B cell (primary cell): Measurements from ENCODE around the gene SLC26A1. TPM values are rescaled to one million over a fixed set of nuclear protein-coding genes. Genes with fewer than 3 reads are reported as not detected.

Experiments used
- ATAC-seq: fragments of 200-7000 bp; cut with Tn5 transposase; one replicate; pipeline ENCODE4 v1.10.0; 2021; ENCODE audit warnings: low read depth, mild to moderate bottlenecking, moderate number of reproducible peaks, moderate library complexity
- CTCF ChIA-PET: fragments of 350-600 bp; sonication (Branson Sonifier 250); formaldehyde crosslinking; loops from one replicate; lab custom pipeline; 2021; ENCODE audit warnings: antibody characterized with exemption, inconsistent platforms; lab: Charles Lee
- POLR2A ChIA-PET: fragments of 350-600 bp; sonication (Branson Sonifier 250); formaldehyde crosslinking; loops from one replicate; lab custom pipeline; 2021; ENCODE audit warnings: antibody characterized with exemption; lab: Charles Lee
- DNase-seq: peaks from one replicate; pipeline ENCODE4 v3.0.0; 2013
- H2AFZ ChIP-seq: 2 replicates; pipeline ENCODE4 v1.6.1; 2012; ENCODE audit warnings: mild to moderate bottlenecking, low read depth, low read length; ENCODE audit not compliant: insufficient read depth, poor library complexity, severe bottlenecking
- H3K27ac ChIP-seq, 2 donors: 1 replicate in 1 of 2; 2 replicates in 1 of 2; pipeline ENCODE4 v1.5.1; 2012 to 2013; ENCODE audit warnings: low read length in 2 of 2, mild to moderate bottlenecking in 2 of 2, moderate library complexity in 1 of 2
- H3K27me3 ChIP-seq, 4 experiments: fragments of 200-600 bp in 1 of 4; sonication (generic) in 1 of 4; replicated peaks in 1 of 4; 1 replicate in 2 of 4; 2 replicates in 2 of 4; pipeline versions ENCODE4 v1.6.1 to v1.7.0; 2013 to 2016; ENCODE audit warnings: low read length in 3 of 4, mild to moderate bottlenecking in 2 of 4, mixed read lengths in 1 of 4, moderate library complexity in 1 of 4; ENCODE audit not compliant: insufficient read depth in 4 of 4, control insufficient read depth in 3 of 4; ENCODE audit errors: control extremely low read depth in 1 of 4
- H3K36me3 ChIP-seq, 2 experiments: replicated peaks in 1 of 2; 1 replicate in 1 of 2; 2 replicates in 1 of 2; pipeline versions ENCODE4 v1.6.1 to v1.7.1; 2013; ENCODE audit warnings: low read length in 1 of 2; ENCODE audit not compliant: insufficient read depth in 2 of 2, control insufficient read depth in 1 of 2; ENCODE audit errors: control extremely low read depth in 1 of 2, extremely low read depth in 1 of 2
- H3K4me1 ChIP-seq, 2 donors: fragments of 200-600 bp in 1 of 2; sonication (generic) in 1 of 2; 1 replicate in 1 of 2; 2 replicates in 1 of 2; pipeline versions ENCODE4 v1.5.1 to v1.6.1; 2013 to 2017; ENCODE audit warnings: low read length in 2 of 2; ENCODE audit not compliant: control insufficient read depth in 2 of 2, insufficient read depth in 2 of 2
- H3K4me2 ChIP-seq: replicated peaks from 2 replicates; pipeline ENCODE3; 2012; ENCODE audit warnings: mild to moderate bottlenecking, low read depth, low read length; ENCODE audit not compliant: poor library complexity, severe bottlenecking
- H3K4me3 ChIP-seq, 5 experiments: fragments of 200-600 bp in 1 of 5; sonication (generic) in 1 of 5; 1 replicate in 3 of 5; 2 replicates in 2 of 5; pipeline versions ENCODE4 v1.5.1 to v1.7.0; 2011 to 2016; ENCODE audit warnings: low read length in 4 of 5, mild to moderate bottlenecking in 4 of 5, low read depth in 2 of 5, control low read depth in 1 of 5, moderate library complexity in 1 of 5; ENCODE audit not compliant: insufficient read depth in 1 of 5; ENCODE audit errors: control extremely low read depth in 1 of 5, extremely low read depth in 1 of 5
- H3K79me2 ChIP-seq: fragments of 200-600 bp; sonication (generic); one replicate; pipeline ENCODE4 v1.6.0; 2016; ENCODE audit warnings: low read length; ENCODE audit not compliant: control insufficient read depth, insufficient read depth
- H3K9ac ChIP-seq: fragments of 200-600 bp; sonication (generic); 2 replicates; pipeline ENCODE4 v1.6.1; 2017; ENCODE audit warnings: mild to moderate bottlenecking, low read length, moderate library complexity
- H3K9me3 ChIP-seq, 3 donors: one replicate each; pipeline versions ENCODE4 v1.6.1 to v1.7.1; 2013; ENCODE audit warnings: low read length in 2 of 3; ENCODE audit not compliant: control insufficient read depth in 2 of 3, insufficient read depth in 1 of 3; ENCODE audit errors: control extremely low read depth in 1 of 3
- H4K20me1 ChIP-seq: 2 replicates; pipeline ENCODE4 v1.6.0; 2012; ENCODE audit warnings: mild to moderate bottlenecking, low read length; ENCODE audit not compliant: insufficient read depth, control insufficient read depth, poor library complexity, severe bottlenecking
- H3K27ac Mint-ChIP-seq: one replicate; pipeline ENCODE4 v1.8.0; 2021; ENCODE audit warnings: mixed read lengths
- H3K27me3 Mint-ChIP-seq: one replicate; pipeline ENCODE4 v1.8.0; 2021; ENCODE audit warnings: mixed read lengths
- H3K4me1 Mint-ChIP-seq: one replicate; pipeline ENCODE4 v1.8.0; 2021; ENCODE audit warnings: mixed read lengths
- H3K4me3 Mint-ChIP-seq: one replicate; pipeline ENCODE4 v1.8.0; 2021; ENCODE audit warnings: mixed read lengths
- H3K9me3 Mint-ChIP-seq: one replicate; pipeline ENCODE4 v1.8.0; 2022; ENCODE audit warnings: mixed read lengths; ENCODE audit not compliant: insufficient read depth
- EZH2 ChIP-seq: IDR thresholded peaks from 2 replicates; pipeline ENCODE4 v1.6.1; 2012; ENCODE audit warnings: borderline replicate concordance, low read depth, mild to moderate bottlenecking, moderate library complexity, low read length; ENCODE audit not compliant: insufficient read depth, poor library complexity, severe bottlenecking
- WGBS: methylation state at CpG from one replicate; pipeline ENCODE4 v1.1.5; 2013; ENCODE audit warnings: missing lambda C conversion rate; ENCODE audit not compliant: insufficient coverage; 5-methylcytosine and 5-hydroxymethylcytosine counted together
- intact Hi-C: fragments of 100-400 bp; cut with micrococcal nuclease; formaldehyde crosslinking; loops from one replicate; pipeline ENCODE4 v1.10.0; 2022
- polyA plus RNA-seq: library from polyadenylated mRNA; depleted of rRNA; stranded (reverse); fragments of >200 nt; gene quantifications from 2 replicates; pipeline ENCODE4 v1.2.3, GENCODE V29; 2012
- total RNA-seq, 2 donors: library from RNA; stranded (reverse); fragments of 120-200 nt in 1 of 2; gene quantifications; 1 replicate in 1 of 2; 2 replicates in 1 of 2; pipeline versions ENCODE4 v1.2.3 to v1.2.4, GENCODE V29; 2013 to 2022
- TF ChIP-seq, protein P1 (sequence below): fragments of 200-600 bp; IDR thresholded peaks from one replicate; pipeline ENCODE4 v1.8.0; 2022; ENCODE audit warnings: antibody characterized with exemption, mild to moderate bottlenecking

Gene SLC26A1
- total and polyA plus RNA-seq, 2 donors (not counting 1 experiment from before 2014, with no cell fraction given) = 0.03 to 1.1 TPM

DNA sequence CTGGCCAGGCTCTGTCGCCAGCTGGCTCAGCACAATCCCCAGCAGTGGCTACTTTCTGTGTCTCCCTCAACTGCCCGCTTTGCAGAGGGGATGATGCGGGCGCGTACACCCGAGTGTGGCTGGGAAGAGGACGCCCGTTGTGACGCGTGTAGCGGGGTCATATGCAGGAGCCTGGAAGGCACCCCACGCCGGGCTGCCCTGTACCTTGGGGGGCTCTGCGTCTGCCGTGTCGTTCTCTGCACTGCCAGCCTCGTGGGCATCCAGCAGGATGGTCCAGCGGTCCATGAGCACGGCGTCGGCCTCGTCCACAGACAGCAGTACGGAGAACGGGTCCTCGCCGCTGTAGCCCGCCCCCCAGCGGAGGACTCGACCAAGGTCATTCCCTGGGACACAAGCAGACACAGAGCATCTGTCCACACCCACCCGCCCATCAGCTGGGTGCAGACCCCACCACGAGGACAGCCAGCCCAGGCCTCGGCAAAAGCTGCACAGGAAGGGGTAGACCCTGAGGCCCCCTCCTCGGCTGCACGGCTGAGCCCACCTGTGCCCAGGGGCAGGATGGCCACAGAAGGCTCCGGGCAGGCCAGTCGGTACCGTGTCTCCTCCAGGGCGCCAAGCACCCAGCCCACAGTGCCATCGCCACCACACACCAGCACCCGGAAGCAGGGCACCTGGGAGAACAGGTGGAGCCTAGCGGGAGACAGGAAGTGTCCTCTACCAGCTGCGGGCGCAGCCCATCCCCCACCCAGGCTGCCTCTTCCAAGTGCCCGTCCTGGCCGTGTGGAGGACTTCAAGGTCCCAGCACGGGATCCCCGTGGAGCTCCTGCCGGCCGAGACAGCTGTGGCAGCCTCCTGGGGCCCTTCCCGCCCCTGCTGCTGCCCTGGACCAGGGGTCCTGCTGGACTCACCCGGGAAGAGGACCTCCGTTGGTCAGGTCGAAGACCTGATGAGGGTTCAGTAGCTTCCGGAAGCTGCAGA lies 30.7 kb downstream of the SLC26A1 start:
- Histone ChIP-seq H3K36me3 (peaks cover 0 to 6% of the 10 kb centered on the region in 2 experiments), H3K27ac (no peak overlapping the region), H3K9me3 (no peaks in the 10 kb centered on the region), H3K9ac (no peak overlapping the region), H2AFZ (no peak overlapping the region), H3K4me2 (no peak overlapping the region), H4K20me1 (peaks cover 18% of the 10 kb centered on the region), H3K4me1 (peaks cover 0 to 2% of the 10 kb centered on the region in 2 donors), H3K79me2 (no peaks in the 10 kb centered on the region), H3K27me3 (no peaks in the 10 kb centered on the region), H3K4me3 (no peak overlapping the region)
- Mint-ChIP-seq H3K4me1 (peaks cover 1% of the 10 kb centered on the region), H3K27ac (no peak overlapping the region), H3K27me3 (no peaks in the 10 kb centered on the region), H3K9me3 (no peaks in the 10 kb centered on the region), H3K4me3 (no peak overlapping the region)
- CTCF ChIA-PET = no interaction called here
- ATAC-seq = no peak
- no peak for DNase-seq
- WGBS = 94% methylated on average over 50 of the region's 54 CpGs
- intact Hi-C loops = no loop called here
- POLR2A ChIA-PET = no interaction called here
- TF ChIP-seq, protein P1, sequence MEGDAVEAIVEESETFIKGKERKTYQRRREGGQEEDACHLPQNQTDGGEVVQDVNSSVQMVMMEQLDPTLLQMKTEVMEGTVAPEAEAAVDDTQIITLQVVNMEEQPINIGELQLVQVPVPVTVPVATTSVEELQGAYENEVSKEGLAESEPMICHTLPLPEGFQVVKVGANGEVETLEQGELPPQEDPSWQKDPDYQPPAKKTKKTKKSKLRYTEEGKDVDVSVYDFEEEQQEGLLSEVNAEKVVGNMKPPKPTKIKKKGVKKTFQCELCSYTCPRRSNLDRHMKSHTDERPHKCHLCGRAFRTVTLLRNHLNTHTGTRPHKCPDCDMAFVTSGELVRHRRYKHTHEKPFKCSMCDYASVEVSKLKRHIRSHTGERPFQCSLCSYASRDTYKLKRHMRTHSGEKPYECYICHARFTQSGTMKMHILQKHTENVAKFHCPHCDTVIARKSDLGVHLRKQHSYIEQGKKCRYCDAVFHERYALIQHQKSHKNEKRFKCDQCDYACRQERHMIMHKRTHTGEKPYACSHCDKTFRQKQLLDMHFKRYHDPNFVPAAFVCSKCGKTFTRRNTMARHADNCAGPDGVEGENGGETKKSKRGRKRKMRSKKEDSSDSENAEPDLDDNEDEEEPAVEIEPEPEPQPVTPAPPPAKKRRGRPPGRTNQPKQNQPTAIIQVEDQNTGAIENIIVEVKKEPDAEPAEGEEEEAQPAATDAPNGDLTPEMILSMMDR = no peak
- no peak for TF ChIP-seq EZH2
